22Rv1 (cell line): ENCODE measurements around the gene PPP3CB.

Source experiments
- CTCF ChIP-seq: fragments of 450-650 bp; IDR thresholded peaks from 2 replicates; pipeline ENCODE4 v1.5.1; 2017; ENCODE audit warnings: mild to moderate bottlenecking
- ZFX ChIP-seq: fragments of 450-650 bp; IDR thresholded peaks from 2 replicates; pipeline ENCODE4 v1.6.1; 2017; ENCODE audit warnings: antibody characterized with exemption, borderline replicate concordance

GRCh38 chr10:73537288-73537687 is 41.5 kb upstream of the PPP3CB start:
- no peak for TF ChIP-seq CTCF
- no peak for TF ChIP-seq ZFX
